Measurements from ENCODE around the gene RABAC1.
A peak's percentile ranks its signal among the peaks of the same experiment; 100 is the strongest.

RABAC1 gene

DNA sequence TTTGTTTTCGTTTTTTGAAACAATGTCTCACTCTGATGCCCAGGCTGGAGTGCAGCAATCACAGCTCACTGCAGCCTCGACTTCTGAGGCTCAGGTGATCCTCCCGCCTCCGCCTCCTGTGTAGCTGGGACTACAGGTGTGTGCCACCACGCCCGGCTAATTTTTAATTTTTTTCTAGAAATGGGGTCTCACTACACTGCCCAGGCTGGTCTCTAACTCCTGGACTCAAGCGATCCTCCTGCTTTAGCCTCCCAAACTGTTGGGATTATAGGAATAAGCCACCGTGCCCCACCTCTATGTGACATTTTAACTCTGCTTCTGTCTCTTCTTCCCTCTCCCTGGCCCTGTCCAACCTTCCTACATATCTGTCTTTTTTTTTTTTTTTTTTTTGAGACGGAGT is 29.8 kb upstream of the RABAC1 start:
- no peak for FAIRE-seq

DNA sequence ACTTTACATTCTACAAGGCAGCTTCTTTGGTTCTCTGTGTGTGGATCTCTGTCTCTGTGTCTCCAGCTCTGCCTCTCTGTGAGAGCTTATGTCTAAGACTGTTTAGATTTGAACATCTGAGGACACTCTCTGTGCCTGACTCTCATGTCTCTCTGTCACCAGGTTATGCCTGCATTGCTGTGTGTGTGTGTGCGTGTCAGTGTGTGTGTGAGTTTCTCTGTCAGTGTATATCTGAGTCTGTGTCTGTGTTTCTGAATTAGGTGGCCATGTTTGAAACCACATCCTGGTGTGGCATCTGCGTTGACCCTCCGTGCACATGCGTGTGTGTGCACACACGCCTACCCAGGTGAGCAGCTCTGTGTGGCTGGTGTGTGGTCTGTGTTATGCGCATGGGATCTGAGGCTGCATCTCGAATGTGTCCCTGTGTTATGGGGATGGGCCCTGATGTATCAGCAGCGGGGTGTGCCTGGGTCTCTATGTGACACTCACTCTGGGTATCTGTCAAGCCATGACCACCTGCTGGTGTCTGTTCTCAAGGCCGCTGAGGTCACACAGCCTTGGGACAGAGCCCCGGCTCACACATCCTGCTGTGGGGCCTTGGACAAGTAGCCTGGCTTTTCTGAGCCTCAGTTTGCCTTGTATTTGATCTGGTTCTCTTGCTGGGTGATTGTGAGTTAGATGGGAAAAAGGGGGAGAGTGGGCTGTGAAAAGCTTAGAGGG is 28.2 kb upstream of the RABAC1 start:
- FAIRE-seq, result no peak

DNA sequence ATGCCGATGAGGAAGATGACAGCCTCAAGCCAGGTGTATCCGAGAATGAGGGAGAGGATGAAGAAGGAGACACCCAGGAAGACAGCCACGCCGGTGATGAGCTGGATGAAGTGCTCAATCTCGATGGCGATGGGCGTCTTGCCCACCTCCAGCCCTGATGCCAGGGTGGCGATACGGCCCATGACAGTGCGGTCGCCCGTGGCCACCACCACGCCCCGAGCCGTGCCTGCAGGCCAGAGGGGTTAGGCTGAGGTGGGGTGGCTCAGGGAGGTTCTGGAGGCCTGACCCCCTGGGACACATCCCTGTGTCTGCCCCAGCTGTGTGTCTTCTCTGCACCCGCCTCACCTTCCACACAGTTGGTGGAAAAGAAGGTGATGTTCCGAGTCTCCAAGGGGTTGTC is 25.8 kb upstream of the RABAC1 start:
- FAIRE-seq, result no peak

DNA sequence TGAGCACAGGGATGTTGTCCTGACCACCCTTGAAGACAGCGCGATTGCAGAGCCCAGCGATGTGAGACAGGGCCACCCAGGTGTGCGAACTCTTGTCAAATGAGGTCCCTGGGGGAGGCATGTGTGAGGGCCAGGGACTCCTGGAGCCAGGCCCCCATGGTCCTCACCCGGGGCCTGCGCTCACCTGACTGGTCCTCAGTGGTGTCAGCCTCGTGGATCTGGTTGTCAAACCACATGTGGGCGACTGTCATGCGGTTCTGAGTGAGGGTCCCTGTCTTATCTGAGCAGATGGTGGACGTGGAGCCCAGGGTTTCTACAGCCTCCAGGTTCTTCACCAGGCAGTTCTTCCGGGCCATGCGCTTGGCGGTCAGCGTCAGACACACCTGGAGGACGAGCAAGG is 22.6 kb upstream of the RABAC1 start:
- FAIRE-seq, result no peak

DNA sequence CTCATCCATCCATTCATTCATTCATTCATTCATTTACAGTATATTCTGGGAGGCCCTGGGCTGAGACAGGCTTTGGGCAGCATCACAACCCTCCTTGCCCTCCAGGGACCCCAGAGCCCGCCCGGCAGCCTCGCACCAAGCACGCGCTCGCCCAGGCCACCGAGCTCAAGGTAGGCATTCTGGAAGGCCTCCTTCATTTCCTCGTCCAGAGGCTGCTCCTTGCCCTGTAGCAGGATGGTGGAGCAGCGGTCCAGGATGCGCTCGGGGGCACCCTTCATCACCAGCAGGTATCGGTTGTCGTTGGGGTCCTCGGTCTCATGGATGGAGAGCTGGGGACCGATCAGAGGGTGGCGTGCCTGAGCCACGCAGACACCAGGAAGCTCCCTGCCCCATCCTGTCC is 19.3 kb upstream of the RABAC1 start:
- FAIRE-seq, result no peak

DNA sequence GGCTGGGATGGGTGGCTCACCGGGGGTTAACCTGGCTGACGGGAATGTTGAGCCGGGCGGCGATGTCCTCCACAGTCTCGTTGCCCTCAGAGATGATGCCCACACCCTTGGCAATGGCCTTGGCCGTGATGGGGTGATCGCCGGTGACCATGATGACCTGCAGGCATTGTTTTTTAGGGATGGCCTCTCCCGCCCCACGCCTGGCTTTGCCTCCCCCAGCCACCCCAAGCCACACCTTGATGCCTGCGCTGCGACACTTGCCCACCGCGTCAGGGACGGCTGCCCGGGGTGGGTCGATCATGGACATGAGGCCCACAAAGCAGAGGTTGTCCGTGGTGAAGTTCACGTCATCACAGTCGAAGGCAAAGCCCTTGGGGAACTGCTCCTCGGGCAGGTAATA is 18.8 kb upstream of the RABAC1 start:
- FAIRE-seq, result no peak

DNA sequence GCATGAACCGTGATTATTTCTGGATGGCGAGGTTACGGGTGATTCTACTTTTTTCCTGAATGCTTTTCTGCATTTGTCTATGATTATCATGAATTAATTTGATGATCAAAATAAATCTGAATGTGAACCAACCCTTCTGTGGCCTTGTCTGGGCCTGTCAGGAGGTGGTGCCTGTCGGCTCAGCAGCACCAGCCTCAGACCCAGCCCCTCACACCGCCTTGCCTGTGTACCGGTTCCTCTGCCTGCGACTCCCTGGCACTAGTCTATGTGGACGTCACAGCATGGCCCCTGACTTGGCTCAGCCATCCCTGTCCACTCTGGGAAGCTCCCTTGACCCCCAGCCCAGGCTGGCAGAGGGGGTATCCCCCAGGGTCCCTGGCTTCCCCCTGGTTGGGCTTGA is 15.5 kb upstream of the RABAC1 start:
- no peak for FAIRE-seq

DNA sequence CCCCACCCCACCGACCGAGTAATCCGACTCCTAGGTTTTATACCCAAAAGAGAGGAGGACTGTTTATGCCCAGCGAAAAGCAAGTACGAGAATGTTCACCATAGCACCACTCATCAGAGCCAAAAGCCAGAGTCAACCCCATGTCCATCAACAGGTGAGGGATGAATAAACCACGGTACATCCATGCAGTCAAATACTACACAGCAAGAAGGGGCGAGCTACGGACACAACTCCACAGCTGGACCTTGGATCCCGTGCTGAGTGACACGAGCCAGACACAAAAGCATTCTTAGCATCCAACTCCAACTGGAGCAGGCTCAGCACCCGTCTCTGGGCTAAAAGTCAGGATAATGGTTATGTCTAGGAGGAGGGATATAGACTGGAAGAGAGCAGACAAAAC is 12.2 kb upstream of the RABAC1 start:
- FAIRE-seq, result no peak

DNA sequence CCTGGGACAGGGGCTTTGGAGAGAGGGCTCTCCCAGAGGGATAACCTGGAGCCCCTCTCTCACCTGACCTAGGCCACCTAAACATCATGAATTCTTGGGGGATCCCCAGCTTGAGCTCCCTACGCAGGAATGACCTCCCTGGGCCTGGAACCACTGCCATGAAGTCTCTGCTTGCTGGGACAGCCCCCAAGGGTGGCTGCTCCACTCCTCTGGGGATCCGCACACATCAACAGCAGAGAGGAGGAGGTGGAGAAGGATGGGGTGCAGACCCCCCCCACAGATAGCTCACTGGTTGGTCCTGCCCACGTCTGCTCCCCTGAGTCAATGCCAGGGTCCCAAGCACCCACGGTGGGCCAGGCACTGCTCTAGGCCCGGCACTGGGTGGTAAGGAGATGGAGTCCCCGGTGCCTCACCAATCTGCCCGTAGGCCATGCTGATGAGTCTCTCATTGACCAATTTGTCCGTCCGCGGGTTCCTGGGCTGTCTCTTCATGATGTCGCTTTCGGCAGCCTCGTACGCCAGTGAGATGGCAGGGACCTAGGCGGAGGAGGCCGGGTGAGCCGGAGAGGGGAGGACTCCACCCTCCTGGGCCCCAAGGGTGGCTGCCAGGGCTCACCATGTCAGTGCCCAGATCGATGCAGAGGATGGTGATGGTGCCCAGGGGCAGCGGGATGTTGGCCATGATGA is 10.8 kb upstream of the RABAC1 start:
- FAIRE-seq, result no peak

DNA sequence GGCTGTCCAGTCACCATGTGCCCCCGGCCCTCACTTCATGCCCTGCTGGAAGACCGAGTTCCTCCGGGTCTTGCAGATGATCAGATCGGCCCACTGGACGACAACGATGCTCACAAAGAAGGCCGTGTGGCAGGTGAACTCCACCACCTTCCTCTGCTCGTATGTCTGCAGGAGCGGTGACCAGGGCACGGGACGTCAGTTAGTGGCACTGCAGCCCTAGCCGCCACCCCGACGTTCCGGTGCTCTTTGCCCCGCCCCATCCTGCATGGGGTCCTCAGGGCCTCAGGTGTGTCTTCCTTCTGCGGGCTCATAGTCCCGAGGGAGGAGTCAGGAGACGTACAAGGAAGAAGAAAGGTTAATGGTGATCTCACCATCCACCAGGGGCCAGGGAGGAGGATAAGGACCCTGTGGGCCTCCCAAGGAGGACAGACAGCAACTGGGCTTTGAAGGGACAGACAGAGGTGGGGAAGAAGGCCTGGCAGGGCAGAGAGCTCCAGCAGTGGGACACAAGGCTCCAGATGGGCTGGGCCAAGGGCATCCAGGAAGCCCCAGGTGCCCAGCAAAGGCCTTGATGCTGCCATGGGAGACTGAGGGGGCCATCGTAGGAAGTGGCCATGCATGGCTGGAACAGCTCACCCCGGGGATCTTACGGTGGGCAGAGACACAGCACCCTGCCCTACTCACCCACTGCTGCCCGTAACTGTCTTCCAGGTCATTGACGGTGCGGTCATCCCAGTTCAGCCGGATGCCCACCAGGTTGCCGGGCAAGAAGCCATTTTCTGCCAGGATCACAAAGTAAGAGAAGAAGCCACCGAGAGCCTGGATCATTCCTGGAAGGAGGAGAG is 9.9 kb upstream of the RABAC1 start:
- no peak for FAIRE-seq

DNA sequence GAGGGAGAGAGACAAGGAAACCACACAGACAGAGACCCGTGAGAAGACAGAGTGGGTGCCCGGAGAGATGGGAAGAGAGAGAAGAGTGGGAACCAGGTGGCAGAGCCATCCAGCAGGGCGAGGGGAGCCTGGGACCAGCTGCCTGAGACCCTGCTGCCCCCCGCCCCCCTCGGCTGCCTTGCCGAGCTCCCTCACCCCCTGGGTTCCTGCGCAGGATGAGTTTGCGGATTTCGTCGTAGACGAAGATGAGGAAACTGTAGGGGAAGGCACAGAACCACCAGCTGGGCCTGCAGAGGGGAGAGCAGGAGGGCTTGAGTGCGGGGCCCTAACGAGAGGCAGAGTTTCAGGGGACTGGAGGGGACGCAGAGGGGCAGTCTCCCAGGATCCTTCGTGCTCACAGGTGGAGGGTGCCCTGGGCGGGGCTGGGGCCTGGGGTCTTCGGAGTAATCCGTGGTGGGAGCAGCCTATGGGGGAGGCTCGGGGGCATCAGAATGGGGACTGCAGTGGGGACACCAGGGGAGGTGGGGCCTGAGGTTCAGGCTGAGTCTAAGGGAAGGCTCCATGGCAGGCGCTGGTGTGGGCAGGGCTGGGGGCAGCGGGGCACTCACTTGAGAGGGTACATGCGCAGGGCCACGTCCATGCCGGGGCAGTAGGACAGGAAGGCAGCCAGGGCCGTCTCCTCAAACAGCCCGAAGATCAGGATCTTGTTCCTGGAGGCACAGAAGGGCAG is 8.1 kb upstream of the RABAC1 start:
- FAIRE-seq, result no peak

DNA sequence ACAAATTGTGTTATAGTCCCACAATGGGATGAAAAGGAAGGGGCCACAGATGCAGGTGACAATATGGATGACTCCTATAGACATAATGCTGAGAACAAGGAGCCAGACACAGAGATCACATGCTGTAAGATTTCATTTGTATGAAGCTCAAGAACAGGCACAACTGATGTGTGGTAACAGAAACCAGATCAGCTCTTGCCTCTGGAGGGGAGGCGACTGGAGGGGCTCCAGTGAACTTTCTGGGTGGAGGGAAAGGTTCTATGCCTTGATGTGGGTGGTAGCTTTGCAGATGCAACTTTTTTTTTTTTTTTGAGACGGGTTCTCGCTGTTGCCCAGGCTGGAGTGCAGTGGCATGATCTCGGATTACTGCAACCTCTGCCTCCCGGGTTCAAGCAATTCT is 6.0 kb upstream of the RABAC1 start:
- no peak for FAIRE-seq

DNA sequence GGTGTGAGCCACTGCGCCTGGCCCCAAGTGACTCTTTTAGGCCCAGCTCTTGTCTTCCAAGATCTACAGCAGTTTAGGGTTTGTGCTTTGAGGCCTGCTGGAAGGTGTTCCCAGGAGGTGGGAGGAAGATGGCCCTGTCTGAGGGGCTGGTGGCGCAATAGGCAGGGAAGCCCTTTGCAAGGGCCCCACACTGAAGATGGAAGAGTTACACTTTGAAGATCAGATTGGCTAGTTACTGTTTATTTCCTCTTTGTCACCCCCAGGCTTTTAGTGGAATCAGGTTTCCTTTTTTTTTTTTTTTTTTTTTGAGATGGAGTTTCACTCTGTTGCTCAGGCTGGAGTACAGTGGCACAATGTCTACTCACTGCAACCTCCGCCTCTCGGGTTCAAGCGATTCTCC is 1.9 kb upstream of the RABAC1 start:
- no peak for FAIRE-seq

DNA sequence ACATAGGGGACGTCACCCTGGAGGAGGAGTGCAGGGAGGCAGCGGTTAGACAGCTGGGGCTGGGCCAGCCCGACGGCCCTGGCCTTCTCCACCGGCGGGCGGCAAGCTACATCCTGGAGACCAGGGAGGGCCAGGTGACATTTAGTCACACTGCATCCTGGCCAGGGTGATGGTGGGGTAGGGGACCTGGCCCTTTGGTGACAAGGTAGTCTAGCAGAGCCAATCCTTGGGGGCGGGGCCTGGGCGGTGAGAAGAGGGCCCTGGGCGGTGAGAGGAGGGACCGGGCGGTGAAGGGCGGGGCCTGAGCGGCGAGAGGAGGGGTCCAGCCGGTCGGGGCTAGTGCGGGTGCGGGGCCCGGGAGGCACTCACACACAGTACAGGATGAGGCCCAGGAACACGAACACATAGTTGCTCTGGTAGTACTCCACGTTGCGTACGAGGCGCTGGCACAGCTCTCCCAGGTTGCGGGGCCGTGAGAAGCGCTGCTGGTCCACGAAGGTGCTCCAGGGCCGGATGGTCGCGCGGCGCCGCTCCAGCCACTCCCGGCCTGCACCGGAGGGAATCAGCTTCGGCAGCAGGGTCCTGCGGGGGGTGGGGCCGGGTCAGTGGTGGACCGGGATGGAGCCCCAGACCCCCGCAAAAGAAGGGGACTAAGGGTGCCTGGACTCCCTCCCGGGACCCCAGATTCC is 610 bp downstream of the RABAC1 start:
- FAIRE-seq, result no peak

DNA sequence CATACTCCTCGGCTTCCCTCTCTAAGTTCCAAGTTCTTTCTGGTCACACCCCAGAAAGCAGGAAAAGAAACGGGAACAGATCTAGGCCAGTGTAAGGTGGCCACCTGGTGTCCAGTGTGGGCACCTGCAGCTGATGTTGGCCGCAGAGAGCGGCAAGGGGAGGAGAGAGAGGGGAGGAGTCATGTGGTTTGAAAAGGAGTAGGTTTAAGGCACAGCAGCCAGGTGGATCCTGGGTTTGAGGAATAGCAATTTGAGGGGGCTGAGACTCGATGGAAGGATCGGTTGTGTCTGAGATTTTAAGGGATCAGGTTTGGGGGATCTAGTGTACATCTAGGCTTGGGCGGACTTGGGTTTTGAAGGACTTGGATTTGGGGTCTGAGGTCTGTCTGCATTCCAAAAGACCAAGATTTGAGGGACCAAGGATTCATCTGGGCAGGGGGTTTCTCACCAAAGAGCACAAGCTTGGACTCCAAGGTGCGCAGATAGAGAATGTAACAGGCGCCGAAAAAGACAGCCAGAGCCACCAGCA is 1.2 kb downstream of the RABAC1 start:
- FAIRE-seq, result peak; percentile 85

DNA sequence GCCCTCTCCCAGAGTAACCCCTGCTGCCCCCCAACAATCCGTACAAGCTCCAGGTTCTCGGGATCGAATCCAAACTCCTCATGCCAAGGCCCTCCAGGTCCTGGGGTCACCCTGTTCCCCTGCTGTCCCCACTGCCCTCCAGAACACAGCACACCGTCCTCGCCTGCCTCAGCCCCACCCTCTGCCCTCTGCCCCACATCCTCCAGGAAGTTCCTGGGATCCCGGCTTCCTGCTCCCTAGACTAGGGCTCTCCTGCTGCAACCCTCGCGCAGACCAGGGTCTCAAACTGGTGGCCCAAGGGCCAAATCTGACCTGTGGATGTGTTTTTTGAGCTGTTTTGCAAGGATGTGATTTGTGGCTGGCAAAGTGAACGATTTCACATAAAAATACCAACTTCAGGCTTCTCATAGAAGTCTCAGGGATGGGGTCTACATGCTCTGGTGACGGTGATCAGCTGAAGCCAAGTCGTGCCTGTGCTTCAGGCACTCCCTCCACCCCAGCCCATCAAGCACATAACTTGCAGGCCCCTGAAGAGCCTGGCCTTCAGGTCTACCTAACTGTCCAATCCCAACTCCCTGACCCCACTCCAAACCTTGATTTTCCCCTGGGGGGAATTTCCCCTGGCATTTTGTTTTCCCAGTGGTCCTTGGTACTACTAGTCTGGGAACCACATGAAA is 1.8 kb downstream of the RABAC1 start:
- FAIRE-seq, result no peak

DNA sequence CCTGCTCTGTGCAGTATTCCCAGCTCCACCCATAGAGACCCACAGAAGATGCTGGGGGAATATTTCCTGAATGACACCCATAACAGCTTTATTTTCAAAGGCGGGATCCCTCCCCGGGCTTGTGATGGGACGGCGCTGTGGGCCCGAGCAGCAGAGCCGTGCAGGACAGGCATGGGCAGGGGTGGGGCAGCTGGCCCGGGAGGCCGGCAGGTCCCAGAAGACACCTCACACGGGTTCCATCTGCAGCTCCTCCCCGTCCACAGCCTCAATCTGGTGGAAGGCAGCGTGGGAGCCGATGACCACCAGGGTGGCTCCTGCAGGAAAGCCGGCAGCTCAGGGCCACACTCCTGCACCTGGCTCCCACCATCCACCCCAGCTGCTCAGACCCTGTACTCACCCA is 2.5 kb downstream of the RABAC1 start:
- no peak for FAIRE-seq

DNA sequence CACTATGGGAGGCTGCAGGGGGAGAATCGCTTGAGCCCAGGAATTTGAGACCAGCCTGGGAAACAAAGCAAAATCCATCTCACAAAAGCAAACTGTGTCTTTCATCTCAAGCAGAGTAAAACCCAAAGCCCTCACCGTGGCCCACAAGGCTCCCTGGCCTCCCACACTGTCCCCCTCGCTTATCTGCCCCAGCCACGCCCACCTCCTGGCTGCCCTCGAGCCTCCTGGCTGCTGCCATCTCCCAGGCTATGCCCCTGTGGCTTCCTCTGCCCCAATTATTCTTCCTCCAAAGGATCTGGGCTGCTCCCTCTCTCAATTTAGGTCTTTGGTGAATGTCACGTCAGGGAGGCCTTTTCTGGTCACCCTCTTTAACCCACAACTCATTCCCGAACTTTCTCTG is 3.6 kb downstream of the RABAC1 start:
- FAIRE-seq, result no peak

DNA sequence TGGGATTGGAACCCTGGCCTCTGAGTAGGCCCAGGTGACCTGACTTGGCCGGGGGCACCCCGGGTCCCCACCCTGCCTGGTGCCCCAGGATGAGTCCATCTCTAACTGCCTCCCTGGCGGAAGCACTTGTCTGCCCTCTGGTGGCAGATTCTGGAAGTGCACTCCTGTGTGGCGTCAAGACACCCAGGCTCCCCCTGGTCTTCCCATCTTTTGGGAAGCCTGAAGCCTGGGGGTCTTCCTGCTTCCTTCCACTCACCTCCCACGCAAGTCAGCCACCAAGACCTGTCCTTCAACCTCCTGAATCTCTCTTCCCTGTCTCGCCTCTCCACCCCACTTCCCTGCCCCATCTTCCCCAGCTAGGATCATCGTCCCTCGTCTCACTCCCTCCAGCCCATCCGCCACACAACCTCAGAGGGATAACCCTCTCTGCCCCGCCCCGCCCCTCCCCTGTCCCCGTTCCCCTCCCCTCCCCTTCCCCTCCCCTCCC is 7.4 kb downstream of the RABAC1 start:
- FAIRE-seq, result no peak

DNA sequence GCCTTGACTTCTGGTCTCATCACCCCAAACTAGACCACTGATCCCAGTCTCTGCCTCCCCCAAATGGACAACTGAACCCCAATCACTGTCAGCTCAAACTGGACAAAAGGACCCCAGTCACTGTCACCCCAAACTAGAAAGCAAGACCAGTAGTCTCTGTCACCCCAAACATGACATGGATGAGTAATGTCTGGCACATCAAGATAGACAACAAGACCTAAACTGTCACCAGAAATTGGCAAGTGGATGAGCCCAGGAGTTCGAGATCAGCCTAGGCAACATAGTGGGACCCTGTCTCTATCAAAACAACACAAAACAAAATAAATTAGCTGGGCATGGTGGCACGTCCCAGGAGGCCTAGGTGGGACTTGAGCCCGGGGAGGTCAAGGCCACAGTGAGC is 12.0 kb downstream of the RABAC1 start:
- FAIRE-seq, result no peak

DNA sequence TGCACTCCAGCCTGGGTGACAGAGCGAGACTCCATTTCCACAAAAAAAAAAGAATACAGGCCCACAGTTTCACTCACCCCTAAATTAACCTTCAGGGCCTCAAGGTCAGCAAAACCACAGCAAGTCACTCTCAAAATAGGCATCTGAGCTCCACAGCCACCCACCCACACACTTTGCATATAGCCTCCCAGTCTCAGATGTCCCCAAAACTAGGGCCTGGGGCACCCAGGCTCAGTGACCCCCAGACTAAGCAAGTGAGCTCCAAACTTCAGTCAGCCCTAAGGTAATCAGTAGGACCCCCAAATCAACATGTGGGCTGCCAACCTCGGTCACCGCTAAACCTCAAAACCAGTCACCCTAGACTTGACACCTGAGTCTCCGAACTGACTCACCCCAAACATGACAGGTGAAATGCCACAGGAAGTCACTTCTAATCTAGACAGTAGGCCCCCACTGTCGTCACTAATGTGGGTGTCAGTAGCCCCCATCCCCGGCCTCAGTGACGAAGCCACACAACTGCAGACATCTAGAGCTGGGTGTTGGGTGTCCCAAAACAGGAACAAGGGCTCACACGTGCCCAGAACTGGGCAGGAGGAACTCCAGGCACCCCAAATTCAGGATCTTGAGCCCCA is 13.9 kb downstream of the RABAC1 start:
- no peak for FAIRE-seq

Measured in A204.1 (cell line).